IMR-90 (cell line): ENCODE results near the gene RPP40.

ENCODE experiments used
- FOS ChIP-seq: fragments of 150-350 bp; IDR thresholded peaks from 2 replicates; pipeline ENCODE4 v1.6.1; 2016; ENCODE audit warnings: low read depth, low read length
- MAFK ChIP-seq: IDR thresholded peaks from 2 replicates; pipeline ENCODE4 v1.6.1; 2012; ENCODE audit warnings: low read depth, low read length, improper control_type of control experiment
- NFE2L2 ChIP-seq: fragments of 150-350 bp; IDR thresholded peaks from 2 replicates; pipeline ENCODE4 v1.6.1; 2016; ENCODE audit warnings: low read depth, mild to moderate bottlenecking, low read length
- POLR2A ChIP-seq: IDR thresholded peaks from 2 replicates; pipeline ENCODE4 v1.6.1; 2012; ENCODE audit warnings: mild to moderate bottlenecking, low read depth, low read length
- RAD21 ChIP-seq: IDR thresholded peaks from 2 replicates; pipeline ENCODE4 v1.6.1; 2012; ENCODE audit warnings: low read length, improper control_type of control experiment
- RFX5 ChIP-seq: IDR thresholded peaks from 2 replicates; pipeline ENCODE4 v1.8.0; 2012; ENCODE audit warnings: low read depth, mild to moderate bottlenecking, low read length, moderate library complexity
- TF ChIP-seq, protein P1 (sequence below): conservative IDR thresholded peaks from 2 replicates; pipeline ENCODE4 v1.5.1; 2012; ENCODE audit warnings: mild to moderate bottlenecking, low read depth, low read length, improper control_type of control experiment
- TF ChIP-seq, protein P2 (sequence below): fragments of 150-350 bp; IDR thresholded peaks from 2 replicates; pipeline ENCODE4 v1.6.1; 2017; ENCODE audit warnings: mild to moderate bottlenecking, antibody characterized with exemption, low read length, low read depth
- TF ChIP-seq, protein P3 (sequence below): fragments of 150-350 bp; IDR thresholded peaks from 2 replicates; pipeline ENCODE4 v1.6.1; 2016; ENCODE audit warnings: low read depth, mild to moderate bottlenecking, low read length, moderate library complexity, borderline replicate concordance

DNA sequence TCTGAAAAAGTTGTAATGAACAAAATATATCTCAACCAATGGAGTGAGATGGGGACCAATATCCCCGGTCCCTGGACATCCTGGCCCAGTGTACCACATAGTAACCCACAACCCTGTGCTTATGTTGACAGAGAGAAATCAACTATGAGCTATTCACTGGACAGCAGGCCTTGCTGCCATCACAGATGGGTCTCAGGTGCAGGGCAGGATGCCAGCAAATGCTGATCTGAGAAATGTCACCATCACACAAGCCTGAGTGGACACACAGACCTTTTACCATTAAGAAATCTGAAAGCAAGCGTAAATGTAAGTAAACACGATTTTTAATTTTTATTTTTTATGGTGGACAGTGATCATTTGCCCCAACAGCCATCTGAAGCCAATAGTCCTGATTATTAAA, 9.1 kb downstream of the RPP40 start:
- TF ChIP-seq, protein P1, sequence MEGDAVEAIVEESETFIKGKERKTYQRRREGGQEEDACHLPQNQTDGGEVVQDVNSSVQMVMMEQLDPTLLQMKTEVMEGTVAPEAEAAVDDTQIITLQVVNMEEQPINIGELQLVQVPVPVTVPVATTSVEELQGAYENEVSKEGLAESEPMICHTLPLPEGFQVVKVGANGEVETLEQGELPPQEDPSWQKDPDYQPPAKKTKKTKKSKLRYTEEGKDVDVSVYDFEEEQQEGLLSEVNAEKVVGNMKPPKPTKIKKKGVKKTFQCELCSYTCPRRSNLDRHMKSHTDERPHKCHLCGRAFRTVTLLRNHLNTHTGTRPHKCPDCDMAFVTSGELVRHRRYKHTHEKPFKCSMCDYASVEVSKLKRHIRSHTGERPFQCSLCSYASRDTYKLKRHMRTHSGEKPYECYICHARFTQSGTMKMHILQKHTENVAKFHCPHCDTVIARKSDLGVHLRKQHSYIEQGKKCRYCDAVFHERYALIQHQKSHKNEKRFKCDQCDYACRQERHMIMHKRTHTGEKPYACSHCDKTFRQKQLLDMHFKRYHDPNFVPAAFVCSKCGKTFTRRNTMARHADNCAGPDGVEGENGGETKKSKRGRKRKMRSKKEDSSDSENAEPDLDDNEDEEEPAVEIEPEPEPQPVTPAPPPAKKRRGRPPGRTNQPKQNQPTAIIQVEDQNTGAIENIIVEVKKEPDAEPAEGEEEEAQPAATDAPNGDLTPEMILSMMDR: no peak
- TF ChIP-seq POLR2A (no peak), RFX5 (no peak), MAFK (no peak), FOS (no peak), RAD21 (no peak), NFE2L2 (no peak)
- TF ChIP-seq, protein P2, sequence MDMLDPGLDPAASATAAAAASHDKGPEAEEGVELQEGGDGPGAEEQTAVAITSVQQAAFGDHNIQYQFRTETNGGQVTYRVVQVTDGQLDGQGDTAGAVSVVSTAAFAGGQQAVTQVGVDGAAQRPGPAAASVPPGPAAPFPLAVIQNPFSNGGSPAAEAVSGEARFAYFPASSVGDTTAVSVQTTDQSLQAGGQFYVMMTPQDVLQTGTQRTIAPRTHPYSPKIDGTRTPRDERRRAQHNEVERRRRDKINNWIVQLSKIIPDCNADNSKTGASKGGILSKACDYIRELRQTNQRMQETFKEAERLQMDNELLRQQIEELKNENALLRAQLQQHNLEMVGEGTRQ: no peak
- TF ChIP-seq, protein P3, sequence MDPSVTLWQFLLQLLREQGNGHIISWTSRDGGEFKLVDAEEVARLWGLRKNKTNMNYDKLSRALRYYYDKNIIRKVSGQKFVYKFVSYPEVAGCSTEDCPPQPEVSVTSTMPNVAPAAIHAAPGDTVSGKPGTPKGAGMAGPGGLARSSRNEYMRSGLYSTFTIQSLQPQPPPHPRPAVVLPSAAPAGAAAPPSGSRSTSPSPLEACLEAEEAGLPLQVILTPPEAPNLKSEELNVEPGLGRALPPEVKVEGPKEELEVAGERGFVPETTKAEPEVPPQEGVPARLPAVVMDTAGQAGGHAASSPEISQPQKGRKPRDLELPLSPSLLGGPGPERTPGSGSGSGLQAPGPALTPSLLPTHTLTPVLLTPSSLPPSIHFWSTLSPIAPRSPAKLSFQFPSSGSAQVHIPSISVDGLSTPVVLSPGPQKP: no peak
